HG02938 (cell line): ENCODE measurements around the gene MTURN.

ENCODE experiments used
- ATAC-seq: cut with Tn5 transposase; IDR thresholded peaks from one replicate; pipeline ENCODE4 v1.9.1; 2021; ENCODE audit warnings: mild to moderate bottlenecking, moderate library complexity; ENCODE audit not compliant: unreplicated experiment

Gene MTURN

DNA sequence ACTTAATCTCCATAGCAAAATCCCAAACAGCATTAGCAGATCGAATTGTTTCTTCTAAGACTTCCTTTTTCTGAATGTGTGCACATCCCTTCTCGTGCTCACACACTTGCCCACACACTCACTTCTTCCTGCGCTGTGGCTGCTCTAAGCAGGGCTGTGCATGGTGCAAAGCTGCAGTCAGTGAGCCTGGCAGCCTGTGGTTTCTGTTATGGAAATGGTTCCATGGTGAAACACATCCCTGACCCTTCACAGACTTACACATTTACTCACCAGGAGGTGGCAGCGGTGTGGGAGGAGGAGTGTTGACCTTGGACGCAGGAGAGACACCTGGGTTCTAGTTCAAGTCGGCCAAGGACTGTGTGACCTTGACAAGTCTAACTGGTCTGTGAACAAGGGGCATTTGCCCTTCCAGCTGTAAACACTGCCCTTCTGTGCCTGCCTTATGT, 24.9 kb downstream of the MTURN start:
- no peak for ATAC-seq

- ATAC-seq = no peak
Observed at GRCh38 chr7:30160329-30160728, 25.5 kb downstream of the MTURN start.

GRCh38 chr7:30162133-30162532, 27.3 kb downstream of the MTURN start:
- ATAC-seq = no peak

DNA sequence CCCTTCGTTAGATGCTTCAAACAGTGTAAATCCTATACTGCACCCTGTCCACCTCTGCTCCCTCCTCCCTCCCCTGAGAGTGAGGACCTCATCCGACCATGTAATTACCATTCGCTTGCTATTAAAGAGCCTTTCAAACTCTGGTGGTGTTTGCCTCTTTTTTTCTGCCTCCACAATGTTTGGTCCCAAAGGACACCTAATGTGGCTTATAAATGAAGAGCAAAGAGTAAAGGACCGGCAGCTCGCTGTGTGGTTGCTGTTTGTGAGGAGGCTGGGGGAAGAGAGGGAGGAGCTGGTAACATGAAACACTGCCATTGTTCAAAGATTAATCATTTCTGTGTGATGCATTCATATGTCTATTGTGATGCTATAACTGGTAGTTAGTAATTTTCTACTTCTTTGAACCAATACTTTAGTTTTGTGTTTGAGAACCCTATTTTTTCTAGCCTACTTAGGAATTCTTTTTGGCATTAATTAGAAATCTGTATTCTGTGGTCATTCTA, 27.9 kb downstream of the MTURN start:
- ATAC-seq = no peak

DNA sequence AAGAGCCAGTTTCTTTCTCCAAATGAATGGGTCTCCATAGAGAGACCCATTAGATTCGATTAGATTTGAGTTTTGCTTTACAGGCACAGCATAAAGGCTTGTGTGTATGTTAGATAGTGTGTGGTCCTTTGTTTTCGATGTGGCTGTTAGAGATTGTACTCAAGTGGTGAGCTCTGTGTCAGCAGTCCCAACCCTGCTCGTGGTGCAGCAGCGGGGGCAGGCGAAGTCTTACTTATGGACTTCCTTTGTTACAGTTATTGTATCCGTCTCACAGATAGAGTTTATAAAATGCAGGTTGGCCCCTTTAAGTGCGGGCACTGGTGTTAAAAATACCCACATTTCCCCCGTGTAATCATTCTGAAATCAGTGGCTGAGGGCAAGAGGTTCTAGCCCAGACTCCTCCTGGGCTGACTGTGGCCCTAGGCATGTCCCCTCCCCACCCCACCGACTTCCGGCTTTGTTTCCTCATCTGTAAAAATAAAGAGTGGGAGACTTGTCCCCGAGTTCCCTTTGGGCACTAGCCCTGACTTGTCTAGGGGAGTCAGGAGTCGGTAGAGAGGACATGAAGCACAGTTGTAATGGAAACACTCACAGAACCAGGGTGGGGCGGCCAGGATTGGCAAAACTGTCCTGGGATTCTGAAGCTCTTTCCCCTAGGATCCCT, 28.6 kb downstream of the MTURN start:
- ATAC-seq = peak; percentile 35

DNA sequence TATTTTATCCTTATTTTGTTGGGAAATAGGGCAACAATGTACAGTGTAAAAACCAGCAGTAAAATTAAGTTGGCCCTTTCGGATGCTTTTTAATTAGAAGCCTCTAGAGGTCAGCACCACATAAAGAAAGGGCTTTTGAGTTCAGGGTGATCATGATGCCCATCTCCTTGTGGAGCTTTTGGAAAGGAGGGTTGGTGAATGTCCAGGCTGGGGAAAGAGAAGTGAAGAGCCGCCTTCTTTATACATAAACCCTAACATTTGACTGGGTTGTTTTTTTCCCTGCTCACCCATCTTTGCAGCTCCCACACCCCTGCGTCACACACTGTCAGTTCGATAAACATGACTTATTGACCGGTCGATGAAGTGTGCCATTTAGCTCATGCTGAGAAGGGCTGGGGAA, 29.8 kb downstream of the MTURN start:
- no peak for ATAC-seq

- ATAC-seq = no peak
Observed at GRCh38 chr7:30165590-30165989, 30.8 kb downstream of the MTURN start.

DNA sequence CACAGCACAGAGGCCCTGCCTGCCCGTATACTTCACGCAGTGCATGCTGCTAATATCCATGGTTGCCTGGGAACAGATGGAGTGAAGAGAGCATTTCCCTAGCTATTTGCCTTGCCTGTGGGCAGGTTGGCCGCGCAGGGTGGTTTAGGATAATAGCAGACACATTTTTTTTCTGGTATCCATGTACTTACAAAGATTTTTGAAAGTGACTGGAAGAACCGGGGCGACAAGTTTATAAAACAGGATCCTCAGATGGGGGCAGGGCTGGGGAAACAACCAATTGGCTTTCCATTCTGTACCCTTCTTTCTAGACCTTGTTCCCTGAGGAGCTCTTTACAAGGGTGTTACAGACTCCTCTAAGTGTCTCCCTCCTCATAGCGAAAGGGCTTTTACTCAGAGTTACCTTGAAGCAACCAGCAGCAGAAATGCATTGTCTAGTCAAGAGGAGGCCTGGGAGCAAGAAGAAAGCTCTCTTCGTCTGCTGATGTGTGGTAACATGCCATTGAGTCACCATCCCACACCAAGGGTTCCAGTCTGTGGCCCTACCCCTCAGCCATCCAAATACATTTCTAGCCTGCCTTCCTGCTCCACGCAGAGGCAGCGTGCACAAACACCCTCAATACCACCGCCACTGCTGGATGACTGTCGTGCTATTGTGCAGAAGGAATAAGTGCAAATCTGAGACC, 31.5 kb downstream of the MTURN start:
- no peak for ATAC-seq

- ATAC-seq = no peak
Observed at GRCh38 chr7:30166841-30167235, 32.1 kb downstream of the MTURN start.

DNA sequence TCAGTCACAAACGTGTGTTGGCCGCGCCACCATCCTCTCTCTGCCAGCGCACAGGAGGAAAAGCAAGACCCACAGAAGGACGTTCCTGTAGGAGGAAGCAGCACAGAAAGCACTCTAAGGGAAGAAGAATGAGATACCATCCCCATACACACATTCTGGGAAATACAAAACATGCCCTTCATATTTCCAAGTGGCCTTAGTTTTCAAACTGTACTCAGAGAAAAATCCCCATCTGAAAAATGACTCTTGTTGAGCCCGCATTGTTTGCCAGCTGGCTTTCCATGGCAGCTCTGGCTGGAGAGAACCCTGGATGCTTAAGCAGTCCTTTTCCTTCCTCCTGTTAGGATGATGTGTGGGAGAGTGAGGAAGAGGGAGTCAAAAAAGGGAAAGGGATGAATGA, 33.1 kb downstream of the MTURN start:
- ATAC-seq = no peak

DNA sequence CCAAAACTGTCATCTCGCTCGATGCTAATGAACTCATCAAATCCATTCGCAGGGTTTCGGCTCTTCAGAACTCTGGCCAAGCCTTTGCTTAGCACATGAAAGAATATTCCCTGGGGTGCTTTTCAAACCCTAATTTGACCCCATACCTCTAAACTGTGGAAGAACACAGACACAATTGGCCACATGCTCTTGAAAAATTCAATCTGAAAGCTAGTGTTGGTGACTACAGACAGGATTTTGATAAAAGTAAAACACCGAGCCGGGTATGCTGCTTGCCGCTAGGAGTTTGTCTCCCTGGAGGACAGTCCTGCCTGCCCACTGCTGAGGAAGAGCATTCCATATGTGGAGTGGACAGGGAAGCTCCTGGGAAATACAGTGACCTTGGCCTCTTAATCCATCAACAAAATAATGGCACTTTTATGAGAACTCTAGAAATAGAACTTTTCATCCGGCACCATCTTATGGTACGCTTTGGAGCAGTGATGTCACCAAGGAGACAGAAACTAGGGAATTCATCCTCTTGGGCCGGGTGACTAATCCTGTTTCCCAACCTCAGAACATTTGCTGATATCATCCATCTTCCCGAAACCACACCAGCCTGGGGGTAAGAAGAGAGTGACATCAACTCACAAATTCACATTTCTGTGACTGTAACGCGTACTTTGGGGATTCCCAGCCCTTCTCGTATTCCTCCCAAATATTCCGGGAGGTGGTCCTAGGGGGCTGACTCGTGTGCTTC, 34.2 kb downstream of the MTURN start:
- ATAC-seq = no peak

- ATAC-seq = no peak
Observed at GRCh38 chr7:30169579-30169978, 34.8 kb downstream of the MTURN start.

- ATAC-seq = no peak
Observed at GRCh38 chr7:30170476-30171205, 35.9 kb downstream of the MTURN start.

DNA sequence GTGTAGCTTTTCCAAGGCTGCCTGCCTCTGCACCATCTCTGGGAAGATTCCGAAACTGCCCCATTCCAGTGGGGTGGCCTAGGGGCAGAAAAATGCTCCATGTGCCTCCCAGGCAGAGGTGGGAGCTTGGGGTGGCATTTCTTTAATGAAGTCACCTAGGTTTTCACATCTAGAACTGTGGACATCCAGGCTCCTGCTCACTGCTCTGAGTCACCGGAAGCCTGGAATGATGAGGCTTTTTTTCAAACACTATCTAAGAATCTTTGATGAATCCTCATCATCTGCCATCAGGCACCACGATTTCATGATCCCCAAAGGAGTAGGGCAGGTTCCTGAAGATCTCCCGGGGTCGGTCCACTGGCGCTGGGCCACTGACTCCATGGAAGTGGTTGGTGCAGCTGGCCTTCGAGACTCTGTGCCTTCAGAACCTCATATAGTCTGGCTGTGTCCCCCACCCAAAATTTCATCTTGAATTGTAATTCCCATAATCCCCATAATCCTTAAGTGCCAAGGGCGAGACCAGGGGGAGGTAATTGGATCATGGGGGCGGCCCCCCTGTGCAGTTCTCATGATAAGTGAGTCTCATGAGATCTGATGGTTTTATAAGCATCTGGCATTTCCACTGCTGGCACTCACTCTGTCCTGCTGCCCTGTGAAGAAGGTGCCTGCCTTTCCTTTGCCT, 37.1 kb downstream of the MTURN start:
- ATAC-seq = no peak

- ATAC-seq = no peak
Observed at GRCh38 chr7:30172451-30172850, 37.7 kb downstream of the MTURN start.

DNA sequence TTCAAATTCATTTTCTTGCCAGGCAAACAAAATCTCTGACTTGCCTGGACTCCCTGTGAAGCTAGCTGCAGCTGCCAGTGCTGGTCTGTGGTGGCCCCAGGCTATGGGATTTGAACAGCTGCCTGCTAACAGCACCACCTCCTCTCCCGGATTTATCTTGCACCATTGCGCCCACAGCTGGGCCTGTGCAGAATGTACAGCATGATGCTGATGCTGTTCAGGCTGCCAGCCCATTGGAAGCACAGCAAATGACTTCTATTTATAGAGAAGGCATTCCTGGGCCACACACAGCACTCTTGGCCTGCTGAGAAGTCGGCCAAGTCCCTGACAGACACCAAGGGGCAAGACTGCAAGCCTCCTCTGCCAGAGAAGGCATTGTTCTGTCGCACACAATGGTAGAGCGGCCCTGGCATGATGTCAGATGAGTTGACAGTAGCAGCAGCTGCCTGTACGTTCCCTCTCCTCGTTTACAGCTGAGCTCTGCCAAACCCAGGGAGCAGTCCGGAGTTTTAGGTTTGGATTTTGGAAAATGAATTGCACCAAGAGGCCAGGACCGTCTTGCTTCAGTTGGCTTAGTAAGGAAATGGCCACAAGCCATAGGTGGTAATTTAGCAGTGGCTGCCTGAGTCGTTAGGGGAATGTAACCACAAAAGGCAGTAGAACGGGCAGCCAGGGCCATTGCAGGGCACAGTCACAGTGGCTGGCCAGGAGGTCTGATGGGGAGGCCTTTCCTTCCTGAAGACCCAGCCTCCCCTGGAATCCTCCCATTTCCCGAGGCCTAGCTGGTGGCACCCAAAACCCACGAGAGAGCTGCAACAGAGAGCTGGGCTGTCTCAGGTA, 38.5 kb downstream of the MTURN start:
- ATAC-seq = no peak

- no peak for ATAC-seq
Observed at GRCh38 chr7:30175180-30175579, 40.4 kb downstream of the MTURN start.

- ATAC-seq = no peak
Observed at GRCh38 chr7:30175636-30176147, 40.9 kb downstream of the MTURN start.

GRCh38 chr7:30176463-30177109, 41.8 kb downstream of the MTURN start:
- no peak for ATAC-seq
